Measurements from ENCODE around the gene APBA2. TPM values are rescaled to one million over a fixed set of nuclear protein-coding genes. Genes with fewer than 3 reads are reported as not detected.
A peak's percentile ranks its signal among the peaks of the same experiment; 100 is the strongest.

Gene APBA2
- total RNA-seq, 2 donors from 2014 or later, result 0.47 to 0.48 TPM

- no peaks in the 10 kb centered on the region for H3K9me3 ChIP-seq
- no peak for DNase-seq (ENCODE audit: low spot score)
- TF ChIP-seq CTCF (IDR thresholded peaks at IDR 0.05), result no peak
- no peaks in the 10 kb centered on the region for H3K36me3 ChIP-seq
- H3K27ac ChIP-seq, result no peak overlapping the region
- H3K4me3 ChIP-seq, result no peak overlapping the region
- peaks cover 0 to 6% of the 10 kb centered on the region in 2 donors for H3K4me1 ChIP-seq
- H3K27me3 ChIP-seq, result no peaks in the 10 kb centered on the region
Observed at GRCh38 chr15:28881170-28881569, 4.6 kb upstream of the APBA2 start.

GRCh38 chr15:28881600-28881999, 4.2 kb upstream of the APBA2 start:
- DNase-seq (ENCODE audit: low spot score), result no peak
- Histone ChIP-seq H3K36me3 (no peaks in the 10 kb centered on the region), H3K27me3 (peaks cover 0 to 3% of the 10 kb centered on the region in 2 donors), H3K27ac (no peak overlapping the region), H3K4me3 (no peak overlapping the region), H3K9me3 (no peaks in the 10 kb centered on the region), H3K4me1 (peaks cover 0 to 10% of the 10 kb centered on the region in 2 donors)
- TF ChIP-seq CTCF (IDR thresholded peaks at IDR 0.05), result no peak

GRCh38 chr15:28884151-28884940, 1.4 kb upstream of the APBA2 start:
- H3K36me3 ChIP-seq, result no peaks in the 10 kb centered on the region
- H3K27me3 ChIP-seq, result peaks cover 0 to 8% of the 10 kb centered on the region in 2 donors
- H3K4me3 ChIP-seq, result no peak overlapping the region
- H3K27ac ChIP-seq, result no peak overlapping the region
- peaks cover 0 to 13% of the 10 kb centered on the region in 2 donors for H3K4me1 ChIP-seq
- no peak for TF ChIP-seq CTCF (IDR thresholded peaks at IDR 0.05)
- DNase-seq (ENCODE audit: low spot score), result no peak
- H3K9me3 ChIP-seq, result no peaks in the 10 kb centered on the region

- Histone ChIP-seq H3K4me1 (peaks cover 0 to 13% of the 10 kb centered on the region in 2 donors), H3K27ac (no peak overlapping the region), H3K36me3 (no peaks in the 10 kb centered on the region), H3K4me3 (peak overlapping the region; percentile 34 to 53), H3K9me3 (no peaks in the 10 kb centered on the region), H3K27me3 (peaks cover 0 to 8% of the 10 kb centered on the region in 2 donors)
- no peak for TF ChIP-seq CTCF (IDR thresholded peaks at IDR 0.05)
- no peak for DNase-seq (ENCODE audit: low spot score)
Observed at GRCh38 chr15:28885128-28885629, 595 bp upstream of the APBA2 start.

- Histone ChIP-seq H3K27ac (no peak overlapping the region), H3K9me3 (no peaks in the 10 kb centered on the region), H3K27me3 (peaks cover 0 to 8% of the 10 kb centered on the region in 2 donors), H3K4me1 (peaks cover 0 to 13% of the 10 kb centered on the region in 2 donors), H3K36me3 (no peaks in the 10 kb centered on the region), H3K4me3 (peak overlapping the region; percentile 34 to 53)
- no peak for TF ChIP-seq CTCF (IDR thresholded peaks at IDR 0.05)
- DNase-seq (ENCODE audit: low spot score), result no peak
Observed at GRCh38 chr15:28886431-28887338, 911 bp downstream of the APBA2 start.

Data from right atrium auricular region (tissue), 2 donors.